ENCODE results near the gene FBXL7.

FBXL7 gene

DNA sequence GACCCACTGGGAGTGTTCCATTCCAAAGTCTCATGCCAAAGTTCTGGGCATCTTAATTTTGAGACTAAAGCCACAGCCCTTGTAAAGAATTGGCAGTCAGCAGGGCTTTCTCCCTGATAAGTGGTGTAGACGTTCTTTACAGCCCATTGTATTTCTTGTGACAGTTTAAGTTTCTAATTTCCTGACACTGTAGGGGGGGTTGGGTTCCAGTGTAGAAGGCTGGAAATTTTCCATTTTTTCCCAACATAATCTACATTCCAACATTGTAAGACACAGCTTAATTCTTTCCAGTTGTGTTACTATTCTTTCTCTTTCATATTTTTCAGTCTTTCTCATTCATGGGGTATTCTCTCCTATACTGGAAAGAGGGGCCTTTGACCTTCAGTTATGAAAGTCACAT is 121.1 kb downstream of the FBXL7 start:
- H3K4me3 Mint-ChIP-seq: no peak overlapping the region
- no peaks in the 10 kb centered on the region for H3K27me3 Mint-ChIP-seq
- H3K4me1 Mint-ChIP-seq: no peaks in the 10 kb centered on the region
- no peaks in the 10 kb centered on the region for H3K36me3 Mint-ChIP-seq
- ATAC-seq: no peak
- no peaks in the 10 kb centered on the region for H3K9me3 Mint-ChIP-seq
- no peak overlapping the region for H3K27ac Mint-ChIP-seq

DNA sequence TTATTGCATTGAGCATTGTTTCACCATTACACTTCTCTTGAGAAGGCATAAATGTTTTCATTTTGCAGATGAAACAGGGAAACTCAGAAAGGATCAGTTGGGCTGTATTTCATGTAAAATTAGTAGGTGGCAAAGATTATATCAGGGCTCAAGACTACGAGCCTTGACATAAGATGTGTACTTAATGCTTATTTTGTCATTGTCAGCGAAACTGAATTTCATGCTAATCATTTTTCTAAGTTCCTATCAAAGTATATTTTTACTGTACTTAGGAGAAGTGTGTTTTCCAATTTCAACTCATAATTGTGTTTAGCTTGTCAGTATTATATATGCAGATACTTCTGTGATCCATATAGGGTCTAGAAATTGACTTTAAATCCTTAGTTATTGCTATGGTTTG is 123.8 kb downstream of the FBXL7 start:
- ATAC-seq: no peak
- Mint-ChIP-seq H3K9me3 (no peaks in the 10 kb centered on the region), H3K27ac (no peak overlapping the region), H3K36me3 (no peaks in the 10 kb centered on the region), H3K4me3 (no peak overlapping the region), H3K27me3 (no peaks in the 10 kb centered on the region), H3K4me1 (no peaks in the 10 kb centered on the region)

DNA sequence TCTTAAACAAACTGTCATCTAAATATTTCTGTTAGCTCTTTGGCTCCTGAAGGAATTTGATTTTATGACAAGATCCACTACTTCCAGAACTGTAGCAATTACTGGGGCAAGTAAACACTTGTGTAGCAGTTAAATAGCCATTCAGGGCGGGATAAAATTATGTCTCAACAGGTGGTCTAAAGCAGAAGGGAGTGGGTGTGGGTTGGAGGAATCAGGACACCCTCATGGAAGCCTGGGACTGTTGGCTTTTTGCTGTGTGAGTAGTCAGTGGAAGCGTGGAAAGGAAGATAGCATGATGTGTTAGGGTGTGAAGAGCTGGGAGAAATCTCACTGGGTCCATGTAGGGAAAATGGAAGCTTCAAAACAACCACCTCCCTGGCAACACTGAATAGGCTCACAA is 127.1 kb downstream of the FBXL7 start:
- Mint-ChIP-seq H3K27ac (no peak overlapping the region), H3K27me3 (no peaks in the 10 kb centered on the region), H3K4me3 (no peak overlapping the region), H3K9me3 (no peaks in the 10 kb centered on the region), H3K36me3 (no peaks in the 10 kb centered on the region), H3K4me1 (no peaks in the 10 kb centered on the region)
- ATAC-seq: no peak

DNA sequence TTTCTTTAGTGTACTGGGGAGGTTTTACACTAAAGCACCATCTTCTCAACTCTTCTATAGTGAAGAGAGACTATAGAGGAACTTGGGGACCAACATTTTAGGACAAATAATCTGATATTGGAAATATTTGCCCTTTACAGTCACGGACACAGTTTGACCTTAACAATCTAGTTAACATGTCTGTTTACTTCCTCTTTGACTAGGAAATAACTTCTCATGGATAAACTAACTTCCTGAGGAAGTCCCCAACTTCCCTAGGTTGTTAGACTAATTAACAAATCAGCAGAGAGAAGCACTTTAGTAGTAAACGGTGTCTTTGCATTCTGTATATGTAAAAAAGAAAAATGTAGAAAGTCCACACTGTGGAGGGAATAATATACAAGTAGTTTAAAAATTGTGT is 127.7 kb downstream of the FBXL7 start:
- H3K4me3 Mint-ChIP-seq: no peak overlapping the region
- no peak overlapping the region for H3K27ac Mint-ChIP-seq
- no peaks in the 10 kb centered on the region for H3K9me3 Mint-ChIP-seq
- H3K36me3 Mint-ChIP-seq: no peaks in the 10 kb centered on the region
- H3K27me3 Mint-ChIP-seq: no peaks in the 10 kb centered on the region
- no peak for ATAC-seq
- H3K4me1 Mint-ChIP-seq: no peaks in the 10 kb centered on the region

DNA sequence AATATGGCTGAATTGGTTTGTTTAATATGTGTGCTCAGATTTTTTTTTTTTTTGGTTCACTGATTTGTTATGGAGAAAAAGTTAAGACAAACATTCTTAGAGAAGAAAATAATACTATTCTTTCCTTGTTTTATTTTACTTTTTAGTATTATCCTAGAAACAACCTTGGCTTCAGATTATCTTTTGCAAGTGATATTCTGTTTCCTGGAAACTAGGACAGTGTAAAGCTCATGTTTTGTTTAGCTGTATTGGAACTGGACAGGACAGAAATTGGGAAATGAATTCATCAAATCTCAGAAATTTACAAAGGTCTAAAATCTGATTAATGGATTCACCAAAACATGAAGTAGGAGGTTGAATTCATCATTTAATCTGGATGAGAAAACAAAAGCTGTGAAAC is 130.5 kb downstream of the FBXL7 start:
- Mint-ChIP-seq H3K36me3 (no peaks in the 10 kb centered on the region), H3K4me3 (no peak overlapping the region), H3K27me3 (no peaks in the 10 kb centered on the region), H3K27ac (no peak overlapping the region), H3K9me3 (no peaks in the 10 kb centered on the region), H3K4me1 (no peaks in the 10 kb centered on the region)
- ATAC-seq: no peak

DNA sequence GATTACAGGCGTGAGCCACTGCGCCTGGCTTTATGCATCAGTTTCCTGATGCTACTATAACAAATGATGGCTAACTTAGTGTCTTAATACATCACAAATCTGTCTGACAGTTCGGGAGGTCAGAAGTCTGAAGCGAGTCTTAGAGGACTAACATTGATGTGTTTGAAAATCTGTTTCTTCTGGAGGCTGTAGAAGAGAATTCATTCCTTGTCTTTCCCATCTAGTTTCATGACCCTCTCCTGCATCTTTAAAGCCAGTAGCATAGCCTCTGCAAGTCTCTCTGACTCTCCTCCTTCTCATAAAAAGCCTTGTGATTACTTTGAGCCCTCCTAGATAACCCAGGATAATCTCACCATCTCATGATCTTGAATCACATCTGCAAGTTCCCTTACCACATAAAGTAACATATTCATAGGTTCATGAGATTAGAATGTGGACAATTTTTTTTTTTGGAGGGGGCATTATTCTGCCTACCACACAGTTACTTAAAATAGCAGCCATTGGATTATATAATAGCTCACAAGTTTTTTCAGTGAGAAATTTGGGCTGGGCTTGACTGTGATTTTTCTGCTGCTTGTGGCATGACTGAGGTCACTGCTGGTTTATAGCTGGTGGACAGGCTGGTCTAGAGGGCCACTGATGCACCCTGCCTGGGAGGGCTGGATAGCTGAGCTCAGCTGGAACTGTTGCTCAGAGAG is 134.8 kb downstream of the FBXL7 start:
- no peak for ATAC-seq
- no peaks in the 10 kb centered on the region for H3K36me3 Mint-ChIP-seq
- no peaks in the 10 kb centered on the region for H3K9me3 Mint-ChIP-seq
- H3K4me3 Mint-ChIP-seq: no peak overlapping the region
- H3K4me1 Mint-ChIP-seq: no peaks in the 10 kb centered on the region
- no peaks in the 10 kb centered on the region for H3K27me3 Mint-ChIP-seq
- no peak overlapping the region for H3K27ac Mint-ChIP-seq

DNA sequence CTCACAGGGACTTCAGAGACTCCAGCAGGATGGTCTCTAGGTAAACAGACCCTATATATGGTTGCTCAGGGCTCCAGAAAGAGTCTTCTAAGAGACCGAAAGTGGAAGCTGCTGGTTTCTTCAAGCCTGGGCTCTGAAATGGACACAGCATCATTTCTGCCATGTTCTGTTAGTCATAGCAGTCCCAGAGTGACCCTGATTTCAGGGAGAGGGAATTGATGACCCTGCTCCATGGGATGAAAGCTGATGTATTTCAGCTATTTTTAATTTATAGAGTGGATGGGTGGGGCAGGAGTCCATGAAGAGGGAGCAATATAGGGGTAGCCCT is 135.3 kb downstream of the FBXL7 start:
- no peak for ATAC-seq
- H3K27ac Mint-ChIP-seq: no peak overlapping the region
- no peaks in the 10 kb centered on the region for H3K4me1 Mint-ChIP-seq
- H3K27me3 Mint-ChIP-seq: no peaks in the 10 kb centered on the region
- H3K4me3 Mint-ChIP-seq: no peak overlapping the region
- no peaks in the 10 kb centered on the region for H3K9me3 Mint-ChIP-seq
- H3K36me3 Mint-ChIP-seq: no peaks in the 10 kb centered on the region

DNA sequence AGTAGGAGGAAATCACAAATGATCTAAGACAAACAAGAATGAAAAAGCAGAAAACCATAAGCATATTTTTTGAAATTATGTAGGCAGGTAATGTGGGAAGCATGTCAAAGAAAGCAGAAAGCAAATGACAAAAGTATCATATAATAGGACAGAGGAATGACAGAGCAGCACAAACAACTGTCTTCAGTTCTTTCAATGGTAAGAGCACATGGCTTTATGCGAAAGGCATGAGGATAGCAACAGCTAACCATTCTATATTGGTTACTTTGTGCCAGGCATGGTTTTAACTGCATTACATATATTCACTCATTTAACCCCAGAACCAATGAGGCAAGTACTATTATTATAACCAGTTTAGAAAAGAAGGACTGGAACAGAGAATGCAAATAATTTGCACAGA is 137.4 kb downstream of the FBXL7 start:
- Mint-ChIP-seq H3K36me3 (no peaks in the 10 kb centered on the region), H3K27ac (no peak overlapping the region), H3K27me3 (no peaks in the 10 kb centered on the region), H3K9me3 (peaks cover 4% of the 10 kb centered on the region), H3K4me1 (no peaks in the 10 kb centered on the region), H3K4me3 (no peak overlapping the region)
- no peak for ATAC-seq

DNA sequence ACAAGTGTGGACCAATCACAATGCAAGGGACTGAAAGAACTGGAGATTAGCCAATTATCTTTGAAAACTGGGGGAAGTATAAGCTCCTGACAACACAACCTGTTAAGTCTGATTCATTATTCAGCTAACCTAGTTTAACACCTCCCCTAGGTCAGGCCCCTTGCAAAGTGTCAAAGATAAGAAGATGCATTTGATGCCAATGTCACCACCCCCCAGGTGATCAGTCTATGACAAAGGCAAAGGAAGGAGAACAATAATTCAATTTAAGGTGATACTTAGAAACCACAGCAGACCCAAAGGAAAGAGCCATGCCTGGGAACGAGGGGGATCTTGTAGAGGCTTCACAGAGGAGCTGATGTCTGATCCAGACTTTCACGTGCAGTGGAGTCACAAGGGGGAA is 137.9 kb downstream of the FBXL7 start:
- peaks cover 4% of the 10 kb centered on the region for H3K9me3 Mint-ChIP-seq
- no peak for ATAC-seq
- no peaks in the 10 kb centered on the region for H3K36me3 Mint-ChIP-seq
- no peaks in the 10 kb centered on the region for H3K27me3 Mint-ChIP-seq
- H3K4me3 Mint-ChIP-seq: no peak overlapping the region
- no peaks in the 10 kb centered on the region for H3K4me1 Mint-ChIP-seq
- H3K27ac Mint-ChIP-seq: no peak overlapping the region

DNA sequence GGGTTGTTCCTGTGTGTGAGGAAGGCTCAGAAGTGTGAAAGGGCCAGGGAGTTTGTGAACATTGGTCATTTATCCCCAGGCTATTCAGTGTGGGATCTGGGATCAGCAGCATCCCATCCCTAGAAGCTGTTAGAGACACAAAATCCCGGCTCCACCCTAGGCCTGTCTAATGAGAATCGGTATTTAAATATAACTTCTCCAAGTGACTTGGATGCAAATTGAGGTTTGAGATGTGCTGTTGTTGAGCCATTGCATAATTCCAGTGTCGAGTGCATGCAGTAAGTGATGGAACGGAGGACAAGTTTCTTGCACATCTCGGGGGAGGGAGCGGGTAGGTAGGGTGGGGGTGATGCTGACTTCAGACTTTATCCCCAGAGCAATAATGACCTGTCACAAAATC is 138.3 kb downstream of the FBXL7 start:
- ATAC-seq: no peak
- Mint-ChIP-seq H3K27me3 (no peaks in the 10 kb centered on the region), H3K27ac (no peak overlapping the region), H3K4me1 (no peaks in the 10 kb centered on the region), H3K36me3 (no peaks in the 10 kb centered on the region), H3K9me3 (peaks cover 4% of the 10 kb centered on the region), H3K4me3 (no peak overlapping the region)

DNA sequence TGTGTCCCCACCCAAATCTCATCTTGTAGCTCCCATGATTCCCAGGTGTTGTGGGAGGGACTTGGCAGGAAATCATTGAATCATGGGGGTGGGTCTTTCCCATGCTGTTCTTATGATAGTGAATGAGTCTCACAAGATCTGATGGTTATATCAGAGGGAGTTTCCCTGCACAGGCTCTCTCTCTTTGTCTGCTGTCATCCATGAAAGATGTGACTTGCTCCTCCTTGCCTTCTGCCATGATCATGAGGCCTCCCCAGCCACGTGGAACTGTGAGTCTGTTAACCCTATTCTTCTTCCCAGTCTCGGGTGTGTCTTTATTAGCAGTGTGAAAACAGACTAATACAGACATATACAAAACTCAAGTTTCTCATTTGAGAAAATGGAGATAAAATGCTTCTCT is 139.3 kb downstream of the FBXL7 start:
- no peak overlapping the region for H3K4me3 Mint-ChIP-seq
- no peak for ATAC-seq
- H3K4me1 Mint-ChIP-seq: no peaks in the 10 kb centered on the region
- H3K27ac Mint-ChIP-seq: no peak overlapping the region
- H3K36me3 Mint-ChIP-seq: no peaks in the 10 kb centered on the region
- H3K9me3 Mint-ChIP-seq: peaks cover 4% of the 10 kb centered on the region
- no peaks in the 10 kb centered on the region for H3K27me3 Mint-ChIP-seq

DNA sequence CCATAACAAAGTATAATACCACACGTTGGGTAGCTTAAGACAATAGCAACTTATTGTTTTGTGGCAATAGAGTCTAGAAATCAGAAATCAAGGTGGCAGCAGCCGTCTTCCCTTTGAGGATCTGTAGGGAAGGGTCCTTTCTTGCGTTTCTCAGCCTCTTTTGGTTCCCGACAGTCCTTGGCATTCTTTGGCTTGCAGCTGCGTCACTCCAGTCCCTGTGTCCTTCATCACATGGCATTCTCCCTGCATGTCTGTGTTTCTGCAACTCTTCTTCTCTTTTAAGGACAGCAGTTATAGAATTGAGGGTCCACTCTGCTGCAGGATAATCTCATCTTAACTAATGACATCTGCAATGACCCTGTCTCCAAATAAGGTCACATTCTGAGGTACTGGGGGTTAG is 140.1 kb downstream of the FBXL7 start:
- peaks cover 4% of the 10 kb centered on the region for H3K9me3 Mint-ChIP-seq
- no peaks in the 10 kb centered on the region for H3K36me3 Mint-ChIP-seq

DNA sequence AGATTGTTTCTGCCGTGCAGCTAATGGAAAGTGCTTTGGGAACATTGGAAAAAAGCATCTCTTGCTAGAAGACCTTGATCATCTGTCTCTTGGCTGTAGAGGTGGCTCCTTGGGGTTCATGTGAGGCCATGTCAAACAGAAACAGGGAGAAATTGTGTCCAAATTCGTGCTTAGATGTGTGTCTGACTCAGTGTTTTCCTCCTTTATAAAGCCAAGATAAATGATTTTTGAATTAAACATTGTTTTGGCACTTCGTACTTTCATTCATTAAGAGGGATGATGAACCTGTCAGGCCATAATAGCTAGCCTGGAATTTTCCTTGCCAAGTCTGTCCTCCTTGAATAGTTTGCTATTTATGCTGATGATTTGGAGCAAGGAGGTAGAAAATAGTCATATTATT is 143.8 kb downstream of the FBXL7 start:
- H3K4me3 Mint-ChIP-seq: no peak overlapping the region
- H3K36me3 Mint-ChIP-seq: no peaks in the 10 kb centered on the region
- H3K9me3 Mint-ChIP-seq: peaks cover 4% of the 10 kb centered on the region
- H3K27ac Mint-ChIP-seq: no peak overlapping the region
- H3K27me3 Mint-ChIP-seq: no peaks in the 10 kb centered on the region
- ATAC-seq: no peak
- no peaks in the 10 kb centered on the region for H3K4me1 Mint-ChIP-seq

More for the DNA sequence above, 140.1 kb downstream of the FBXL7 start:
- Mint-ChIP-seq H3K4me1 (no peaks in the 10 kb centered on the region), H3K27ac (no peak overlapping the region), H3K27me3 (no peaks in the 10 kb centered on the region), H3K4me3 (no peak overlapping the region)
- no peak for ATAC-seq

DNA sequence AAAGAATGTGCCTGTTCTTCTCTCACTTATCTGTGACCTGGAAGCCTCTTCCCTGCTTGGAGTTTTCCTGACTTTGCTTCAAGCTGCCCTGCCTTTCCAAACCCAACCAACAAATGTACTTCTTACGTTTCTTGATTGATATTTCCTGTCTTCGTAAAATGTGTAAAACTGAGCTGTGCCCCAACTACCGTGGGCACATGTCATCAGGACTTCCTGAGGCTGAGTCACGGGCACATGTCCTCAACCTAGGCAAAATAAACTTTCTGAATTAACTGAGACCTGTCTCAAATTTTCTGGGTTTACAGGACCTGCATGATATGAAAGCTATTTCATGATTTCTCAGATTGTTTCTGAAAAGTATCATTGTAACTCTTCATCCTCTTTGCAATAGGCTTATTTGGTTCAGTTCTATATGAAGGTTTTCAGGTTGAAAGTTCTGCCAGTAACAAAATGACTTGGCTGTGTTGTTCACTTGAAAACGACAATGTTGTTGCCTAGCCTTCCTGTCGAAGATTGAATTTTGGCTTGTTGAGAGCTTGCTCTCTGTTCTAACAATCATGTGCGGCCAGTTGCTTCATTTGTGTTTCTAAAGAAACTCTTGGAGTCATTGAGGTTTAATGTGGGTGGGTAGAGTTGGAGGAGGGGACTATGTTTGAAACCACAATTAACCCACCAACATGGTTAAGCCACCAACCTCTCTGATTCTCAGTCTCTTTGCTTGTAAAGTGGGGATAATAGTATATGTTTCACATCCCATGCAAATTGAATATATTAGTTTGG is 145.6 kb downstream of the FBXL7 start:
- Mint-ChIP-seq H3K9me3 (peaks cover 7% of the 10 kb centered on the region), H3K4me3 (no peak overlapping the region), H3K36me3 (no peaks in the 10 kb centered on the region), H3K27ac (no peak overlapping the region), H3K27me3 (no peaks in the 10 kb centered on the region), H3K4me1 (no peaks in the 10 kb centered on the region)
- no peak for ATAC-seq

DNA sequence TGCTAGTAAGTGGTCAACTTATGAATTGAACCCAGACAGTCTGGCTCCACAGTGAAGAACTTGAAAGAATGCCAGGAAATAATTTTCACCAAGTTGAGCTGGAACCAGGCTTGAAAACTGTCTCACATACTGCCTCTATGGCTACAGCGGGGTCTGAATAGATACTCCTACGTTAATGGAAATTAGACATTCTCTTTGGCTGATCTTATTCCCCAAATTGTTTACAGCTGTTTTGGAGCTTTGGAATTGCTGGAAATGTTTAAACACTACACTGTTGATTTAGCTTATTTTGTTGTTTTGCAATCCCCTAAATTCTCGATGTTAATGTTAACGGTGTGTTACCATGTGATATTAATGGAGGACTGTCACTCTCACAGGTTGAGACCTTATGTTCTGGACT is 146.4 kb downstream of the FBXL7 start:
- Mint-ChIP-seq H3K4me1 (no peaks in the 10 kb centered on the region), H3K27ac (no peak overlapping the region), H3K36me3 (no peaks in the 10 kb centered on the region), H3K27me3 (no peaks in the 10 kb centered on the region), H3K4me3 (no peak overlapping the region), H3K9me3 (peaks cover 3% of the 10 kb centered on the region)
- no peak for ATAC-seq

DNA sequence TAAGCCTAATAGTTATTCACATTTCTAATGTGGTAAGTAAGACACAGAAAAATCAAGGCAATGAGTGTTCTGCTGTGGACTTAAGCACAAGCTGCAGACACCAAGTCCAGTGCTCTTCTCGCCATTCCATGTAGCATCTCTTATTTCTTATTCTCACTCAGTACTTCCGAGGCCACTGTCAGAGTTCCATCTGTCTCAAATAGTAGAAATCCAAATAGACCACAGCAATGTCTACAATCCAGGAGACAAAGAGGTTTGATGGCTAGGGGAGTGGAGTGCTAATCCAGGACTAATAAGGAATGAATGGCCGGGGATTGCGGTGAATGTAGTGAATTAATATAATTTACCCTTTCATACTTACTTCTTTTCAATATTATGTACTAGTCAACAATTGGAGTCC is 147.3 kb downstream of the FBXL7 start:
- no peak for ATAC-seq
- H3K4me1 Mint-ChIP-seq: no peaks in the 10 kb centered on the region
- H3K9me3 Mint-ChIP-seq: peaks cover 3% of the 10 kb centered on the region
- no peaks in the 10 kb centered on the region for H3K36me3 Mint-ChIP-seq
- H3K27me3 Mint-ChIP-seq: no peaks in the 10 kb centered on the region
- no peak overlapping the region for H3K27ac Mint-ChIP-seq
- H3K4me3 Mint-ChIP-seq: no peak overlapping the region

All from stimulated activated memory B cell treated with anti-CD40 and anti-IgM and Interleukin-4, amounts not matched to agents 10 μg/mL and 1 μg/mL and 100 μg/mL, for 72 hours (primary cell).